HepG2 (cell line): Measurements from ENCODE around the gene PCAT7. TPM values are rescaled to one million over a fixed set of nuclear protein-coding genes. Genes with fewer than 3 reads are reported as not detected.

Source experiments
- ATAC-seq: fragments of 200-7000 bp; cut with Tn5 transposase; 3 replicates; pipeline ENCODE4 v1.9.1; 2020; ENCODE audit warnings: mild to moderate bottlenecking, moderate library complexity
- BruUV-seq: library from RNA; stranded (reverse); fragments of 400-500 nt; replicated peaks from 2 replicates; lab custom pipeline; 2021; lab: Mats Ljungman, UMichigan
- CTCF ChIA-PET: fragments of 300-600 bp; formaldehyde crosslinking; extraction: SDS; loops from one replicate; lab custom pipeline; 2021; ENCODE audit warnings: low total read pairs, inconsistent platforms, low intra/inter-chr PET ratio; lab: Yijun Ruan, JAX
- POLR2A ChIA-PET: fragments of 350-600 bp; sonication (Branson Sonifier 250); formaldehyde crosslinking; loops from one replicate; lab custom pipeline; 2020; ENCODE audit warnings: antibody characterized with exemption, inconsistent platforms; lab: Yijun Ruan, JAX
- DNase-seq: peaks from one replicate; pipeline ENCODE4 v3.0.0-alpha.2; 2015; ENCODE audit warnings: low spot score
- FAIRE-seq: peaks from 3 replicates; lab custom pipeline; 2011; peaks lifted over from hg19 to GRCh38; lab: Jason Lieb, UNC
- H2AFZ ChIP-seq: one replicate; pipeline ENCODE4 v1.6.1; 2011; ENCODE audit warnings: low read length, inconsistent platforms
- H3K27ac ChIP-seq: fragments of 300-600 bp; 3 replicates; pipeline ENCODE4 v1.8.0; 2011; ENCODE audit warnings: mixed run types, mild to moderate bottlenecking, mixed read lengths, low read length, inconsistent platforms; ENCODE audit not compliant: insufficient read depth; ENCODE audit errors: extremely low read length
- H3K27me3 ChIP-seq, 2 experiments: fragments of 200-600 bp in 1 of 2; 2 replicates in 1 of 2; 3 replicates in 1 of 2; pipeline versions ENCODE4 v1.6.0 to v1.8.0; 2011; ENCODE audit warnings: low read length in 2 of 2, mild to moderate bottlenecking in 2 of 2, moderate library complexity in 2 of 2, inconsistent platforms in 1 of 2; ENCODE audit not compliant: insufficient read depth in 2 of 2, control insufficient read depth in 1 of 2
- H3K36me3 ChIP-seq, 2 experiments: fragments of 200-600 bp in 1 of 2; replicated peaks in 1 of 2; 2 replicates in 1 of 2; 3 replicates in 1 of 2; pipeline versions ENCODE4 v1.5.1 to v1.8.0; 2011; ENCODE audit warnings: low read length in 2 of 2, inconsistent platforms in 1 of 2; ENCODE audit not compliant: insufficient read depth in 2 of 2, control insufficient read depth in 1 of 2
- H3K4me1 ChIP-seq: 2 replicates; pipeline ENCODE4 v1.5.1; 2012; ENCODE audit warnings: low read length, inconsistent platforms; ENCODE audit not compliant: insufficient read depth
- H3K4me2 ChIP-seq: 2 replicates; pipeline ENCODE4 v1.6.0; 2011; ENCODE audit warnings: low read depth, low read length, inconsistent platforms
- H3K4me3 ChIP-seq, 3 experiments: fragments of 200-600 bp in 1 of 3; sonication (generic), shearing (Covaris generic) in 1 of 3; replicated peaks in 1 of 3; 2 replicates each; pipeline ENCODE4 v1.5.1; 2011 to 2016; ENCODE audit warnings: low read length in 3 of 3, inconsistent platforms in 2 of 3, low read depth in 2 of 3, mild to moderate bottlenecking in 2 of 3, control low read depth in 1 of 3, mixed read lengths in 1 of 3; ENCODE audit not compliant: insufficient read depth in 1 of 3
- H3K79me2 ChIP-seq: one replicate; pipeline ENCODE4 v1.6.1; 2011; ENCODE audit warnings: low read length, inconsistent platforms; ENCODE audit not compliant: insufficient read depth
- H3K9ac ChIP-seq: 2 replicates; pipeline ENCODE4 v1.6.0; 2011; ENCODE audit warnings: mild to moderate bottlenecking, low read depth, low read length, inconsistent platforms; ENCODE audit not compliant: insufficient read depth
- H3K9me3 ChIP-seq: 2 replicates; pipeline ENCODE4 v1.5.1; 2012; ENCODE audit warnings: mild to moderate bottlenecking, low read length
- H4K20me1 ChIP-seq: 2 replicates; pipeline ENCODE4 v1.6.0; 2011; ENCODE audit warnings: inconsistent platforms, mild to moderate bottlenecking, low read length, moderate library complexity; ENCODE audit not compliant: insufficient read depth
- HDAC2 ChIP-seq: sonication (generic); formaldehyde crosslinking; IDR thresholded peaks from 2 replicates; pipeline ENCODE4 v1.4.0; 2020; ENCODE audit warnings: missing genetic modification reagents
- HDAC6 ChIP-seq: fragments of 200-600 bp; sonication (generic); IDR thresholded peaks from 2 replicates; pipeline ENCODE4 v1.7.0; 2017; ENCODE audit warnings: mild to moderate bottlenecking, antibody characterized with exemption, low read length, low read depth
- HNRNPL ChIP-seq: fragments of 200-400 bp; formaldehyde crosslinking; IDR thresholded peaks from 2 replicates; pipeline ENCODE4 v1.6.1; 2017; ENCODE audit warnings: mild to moderate bottlenecking, low read depth, low read length
- KAT7 ChIP-seq: IDR thresholded peaks from 2 replicates; pipeline ENCODE4 v1.6.1; 2018; ENCODE audit warnings: borderline replicate concordance, missing compliant biosample characterization
- LRRFIP1 ChIP-seq: sonication (generic); formaldehyde crosslinking; conservative IDR thresholded peaks from 2 replicates; pipeline ENCODE4 v1.4.0; 2020; ENCODE audit warnings: missing genetic modification reagents
- NFKB2 ChIP-seq: sonication (generic); formaldehyde crosslinking; IDR thresholded peaks from 2 replicates; pipeline ENCODE4 v1.4.0; 2020; ENCODE audit warnings: missing genetic modification reagents, borderline replicate concordance
- NFRKB ChIP-seq: fragments of 450-650 bp; IDR thresholded peaks from 2 replicates; pipeline ENCODE4 v1.6.1; 2017
- TBL1XR1 ChIP-seq: fragments of 150-350 bp; IDR thresholded peaks from 2 replicates; pipeline ENCODE4 v1.6.1; 2014; ENCODE audit warnings: borderline replicate concordance, low read length; ENCODE audit not compliant: partially characterized antibody
- TCF7 ChIP-seq: sonication (generic); IDR thresholded peaks from 2 replicates; pipeline ENCODE4 v1.6.1; 2016; ENCODE audit warnings: antibody characterized with exemption, low read depth
- ZBTB34 ChIP-seq: sonication (generic); formaldehyde crosslinking; IDR thresholded peaks from 2 replicates; pipeline ENCODE4 v1.8.0; 2022; ENCODE audit warnings: mild to moderate bottlenecking, missing genetic modification reagents
- ZNF607 ChIP-seq: sonication (generic); formaldehyde crosslinking; IDR thresholded peaks from 2 replicates; pipeline ENCODE4 v1.5.1; 2020; ENCODE audit warnings: missing genetic modification reagents, mild to moderate bottlenecking, borderline replicate concordance
- ZNF644 ChIP-seq: IDR thresholded peaks from 2 replicates; pipeline ENCODE4 v1.6.1; 2016; ENCODE audit warnings: low read depth
- ZSCAN25 ChIP-seq: sonication (generic); formaldehyde crosslinking; IDR thresholded peaks from 2 replicates; pipeline ENCODE4 v1.8.0; 2022; ENCODE audit warnings: mild to moderate bottlenecking, missing genetic modification reagents
- WGBS: methylation state at CpG from one replicate; pipeline ENCODE4 v1.1.6; 2017; ENCODE audit warnings: low lambda C conversion rate; 5-methylcytosine and 5-hydroxymethylcytosine counted together
- in situ Hi-C: cut with HindIII; loops from 2 replicates; pipeline ENCODE4 v1.10.0; 2017; ENCODE audit warnings: low pct_unique_long_range_greater_than_20kb; ENCODE audit not compliant: extremely low pct_ligation_motif_present
- intact Hi-C: fragments of 100-400 bp; cut with micrococcal nuclease; formaldehyde crosslinking; loops from one replicate; pipeline ENCODE4 v1.10.0; 2022; ENCODE audit not compliant: unreplicated experiment
- polyA plus RNA-seq, 8 experiments: library from polyadenylated mRNA; depleted of rRNA in 3 of 8; stranded (reverse) in 7 of 8; unstranded in 1 of 8; fragments of >200 nt; fragmentation: Illumina TruSeq in 4 of 8; extraction: Trizol in 4 of 8; gene quantifications; 2 replicates each; pipeline versions ENCODE4 v1.2.1 to v1.2.3, GENCODE V29; 2011 to 2016; ENCODE audit warnings: low read depth in 4 of 8, missing spikeins in 1 of 8, mixed read lengths in 1 of 8; ENCODE audit not compliant: insufficient read depth in 1 of 8
- total RNA-seq, 5 experiments: library from RNA; depleted of rRNA; stranded (reverse); fragments of >200 nt; fragmentation: Illumina TruSeq; extraction: Trizol; gene quantifications; 2 replicates each; pipeline ENCODE4 v1.2.3, GENCODE V29; 2016; ENCODE audit warnings: low read depth in 1 of 5
- TF ChIP-seq, protein P1 (sequence below): sonication (generic); formaldehyde crosslinking; IDR thresholded peaks from 2 replicates; pipeline ENCODE4 v1.5.0; 2020; ENCODE audit warnings: mild to moderate bottlenecking, missing genetic modification reagents, moderate library complexity

Gene PCAT7
- total and polyA plus RNA-seq, 2 of the 13 experiments (the other 11 are each of a cell fraction or from before 2014, with no cell fraction given) = 2.3 to 3.9 TPM

DNA sequence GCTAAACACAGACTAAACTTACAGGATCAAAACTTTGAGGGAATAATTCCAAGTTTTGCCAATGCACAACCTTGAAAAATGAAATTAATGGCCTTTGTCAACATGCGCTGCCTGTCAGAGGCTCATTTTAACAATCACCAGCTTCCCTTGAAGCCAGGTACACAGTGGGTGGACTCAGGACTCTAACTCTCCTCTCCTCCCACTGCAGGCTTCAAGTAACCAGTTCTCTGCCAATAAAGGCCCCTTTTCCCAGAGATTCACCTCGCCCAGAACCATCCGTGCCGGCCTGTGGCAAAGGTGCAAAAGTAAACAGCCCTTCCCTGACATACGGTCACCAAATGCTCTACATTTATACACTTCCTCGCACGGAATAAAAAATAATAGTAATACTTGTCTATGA, 57.2 kb downstream of the PCAT7 start (continued):
- peak; percentile 55; the same call in 1 of the 2 replicates for TF ChIP-seq ZSCAN25 (CRISPR knock-in tag)
- no peak for TF ChIP-seq TBL1XR1
- TF ChIP-seq ZNF644 (CRISPR knock-in tag) = 0 out of 2 replicates have a peak, but pooled peaks have one; percentile 35
- TF ChIP-seq TCF7 = no peak
- peak; percentile 19; the same call in 1 of the 2 replicates for TF ChIP-seq HDAC2
- peak; percentile 90 for TF ChIP-seq ZBTB34 (CRISPR knock-in tag)

DNA sequence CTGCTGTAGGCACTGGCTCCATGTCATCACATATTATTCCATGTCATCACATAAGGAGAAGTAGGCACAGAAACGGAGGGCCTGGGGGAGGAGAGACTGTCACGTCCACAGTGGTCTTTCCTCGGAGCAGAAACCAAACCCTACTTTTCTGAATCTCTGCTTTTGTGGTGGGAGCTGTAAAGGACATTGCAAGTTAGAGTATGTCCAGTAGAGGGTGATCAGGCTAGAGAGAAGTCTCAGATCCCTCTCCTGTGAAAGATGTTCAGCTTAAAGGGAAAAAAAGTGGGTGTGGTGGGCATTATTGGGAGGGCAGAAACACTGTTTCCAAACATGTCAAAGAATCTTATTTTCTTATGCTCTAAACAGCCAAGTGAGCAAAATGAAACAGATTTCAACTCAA, 58.1 kb downstream of the PCAT7 start:
- Histone ChIP-seq H3K4me3 (no peak overlapping the region), H3K9ac (no peak overlapping the region), H3K9me3 (no peaks in the 10 kb centered on the region), H4K20me1 (no peaks in the 10 kb centered on the region), H3K79me2 (no peaks in the 10 kb centered on the region), H3K27ac (no peak overlapping the region), H3K36me3 (no peaks in the 10 kb centered on the region), H2AFZ (no peak overlapping the region), H3K27me3 (no peaks in the 10 kb centered on the region), H3K4me2 (no peak overlapping the region), H3K4me1 (peaks cover 44% of the 10 kb centered on the region)
- POLR2A ChIA-PET = interaction anchor here (2.0 kb wide), 1 partner anchor 58 kb away, joined by 6 read pairs; the partner anchor contains the start of gene PCAT7
- BruUV-seq = no TSS peak
- DNase-seq = no peak
- FAIRE-seq = no peak
- CTCF ChIA-PET = no interaction called here
- TF ChIP-seq ZNF607 (CRISPR knock-in tag) (no peak), ZNF644 (CRISPR knock-in tag) (peak; percentile 53; the same call in 1 of the 2 replicates), HDAC6 (no peak), LRRFIP1 (CRISPR knock-in tag) (no peak), KAT7 (CRISPR knock-in tag) (no peak), NFKB2 (CRISPR knock-in tag) (no peak), HNRNPL (no peak), NFRKB (no peak)
- TF ChIP-seq, protein P1, sequence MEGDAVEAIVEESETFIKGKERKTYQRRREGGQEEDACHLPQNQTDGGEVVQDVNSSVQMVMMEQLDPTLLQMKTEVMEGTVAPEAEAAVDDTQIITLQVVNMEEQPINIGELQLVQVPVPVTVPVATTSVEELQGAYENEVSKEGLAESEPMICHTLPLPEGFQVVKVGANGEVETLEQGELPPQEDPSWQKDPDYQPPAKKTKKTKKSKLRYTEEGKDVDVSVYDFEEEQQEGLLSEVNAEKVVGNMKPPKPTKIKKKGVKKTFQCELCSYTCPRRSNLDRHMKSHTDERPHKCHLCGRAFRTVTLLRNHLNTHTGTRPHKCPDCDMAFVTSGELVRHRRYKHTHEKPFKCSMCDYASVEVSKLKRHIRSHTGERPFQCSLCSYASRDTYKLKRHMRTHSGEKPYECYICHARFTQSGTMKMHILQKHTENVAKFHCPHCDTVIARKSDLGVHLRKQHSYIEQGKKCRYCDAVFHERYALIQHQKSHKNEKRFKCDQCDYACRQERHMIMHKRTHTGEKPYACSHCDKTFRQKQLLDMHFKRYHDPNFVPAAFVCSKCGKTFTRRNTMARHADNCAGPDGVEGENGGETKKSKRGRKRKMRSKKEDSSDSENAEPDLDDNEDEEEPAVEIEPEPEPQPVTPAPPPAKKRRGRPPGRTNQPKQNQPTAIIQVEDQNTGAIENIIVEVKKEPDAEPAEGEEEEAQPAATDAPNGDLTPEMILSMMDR (CRISPR knock-in tag) = peak; percentile 12; the same call in 1 of the 2 replicates
- intact Hi-C loops (no loop called here), in situ Hi-C loops (no loop called here)
- WGBS = 87% methylated on average over 3 of the region's 3 CpGs
- no peak for ATAC-seq
